Measurements from ENCODE around the gene CHN1.

Gene CHN1

DNA sequence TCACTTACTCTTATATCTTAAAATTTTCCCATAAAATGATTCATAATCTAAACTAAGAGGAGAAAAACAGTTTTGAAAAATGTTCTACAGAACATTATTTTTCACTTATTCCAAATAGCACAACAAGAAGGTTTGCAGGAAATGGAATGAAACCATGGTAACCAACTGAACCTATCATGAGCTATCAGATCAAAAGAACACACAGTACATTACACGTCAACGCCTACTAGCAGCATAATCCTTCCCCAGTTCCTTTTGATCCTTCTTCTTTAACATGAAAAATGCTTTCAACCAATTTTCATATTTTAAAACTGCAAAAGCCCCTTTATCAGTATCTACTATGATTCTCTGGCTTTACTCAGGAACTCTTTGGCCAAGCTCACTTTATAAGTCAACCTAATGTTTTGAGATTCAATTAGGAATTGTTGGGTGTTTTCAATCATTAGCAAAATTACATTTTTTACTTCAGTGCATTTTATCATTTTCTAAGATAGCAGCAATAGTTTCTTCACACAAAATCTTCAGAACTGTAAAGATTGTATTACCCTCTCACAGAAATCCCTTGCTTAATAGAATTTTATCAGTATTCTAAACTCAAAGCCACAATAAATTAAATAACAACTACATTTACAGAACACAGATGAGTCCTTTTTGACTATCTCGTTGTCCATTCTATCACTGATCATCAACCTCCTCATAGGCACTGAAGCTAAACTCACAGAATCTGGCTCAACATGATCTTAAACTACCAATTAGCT is 102.5 kb downstream of the CHN1 start:
- no peaks in the 10 kb centered on the region for H3K36me3 Mint-ChIP-seq (ENCODE audit: low read depth)
- H3K4me3 Mint-ChIP-seq: no peak overlapping the region
- no peaks in the 10 kb centered on the region for H3K9me3 Mint-ChIP-seq
- peak overlapping the region; percentile 24 for H3K27ac Mint-ChIP-seq
- peaks cover 29% of the 10 kb centered on the region for H3K4me1 Mint-ChIP-seq (ENCODE audit: low read depth)
- DNase-seq: no peak
- no peaks in the 10 kb centered on the region for H3K27me3 Mint-ChIP-seq

GRCh38 chr2:174901075-174901474 is 104.1 kb downstream of the CHN1 start:
- Mint-ChIP-seq H3K27ac (peak overlapping the region; percentile 29), H3K27me3 (no peaks in the 10 kb centered on the region), H3K36me3 (ENCODE audit: low read depth) (no peaks in the 10 kb centered on the region), H3K9me3 (no peaks in the 10 kb centered on the region), H3K4me3 (peak overlapping the region; percentile 24), H3K4me1 (ENCODE audit: low read depth) (peaks cover 29% of the 10 kb centered on the region)
- DNase-seq: no peak

- Mint-ChIP-seq H3K36me3 (ENCODE audit: low read depth) (no peaks in the 10 kb centered on the region), H3K4me1 (ENCODE audit: low read depth) (peaks cover 25% of the 10 kb centered on the region), H3K9me3 (no peaks in the 10 kb centered on the region), H3K27ac (no peak overlapping the region), H3K27me3 (no peaks in the 10 kb centered on the region), H3K4me3 (no peak overlapping the region)
- DNase-seq: no peak
Observed at GRCh38 chr2:174897286-174897685, 107.9 kb downstream of the CHN1 start.

DNA sequence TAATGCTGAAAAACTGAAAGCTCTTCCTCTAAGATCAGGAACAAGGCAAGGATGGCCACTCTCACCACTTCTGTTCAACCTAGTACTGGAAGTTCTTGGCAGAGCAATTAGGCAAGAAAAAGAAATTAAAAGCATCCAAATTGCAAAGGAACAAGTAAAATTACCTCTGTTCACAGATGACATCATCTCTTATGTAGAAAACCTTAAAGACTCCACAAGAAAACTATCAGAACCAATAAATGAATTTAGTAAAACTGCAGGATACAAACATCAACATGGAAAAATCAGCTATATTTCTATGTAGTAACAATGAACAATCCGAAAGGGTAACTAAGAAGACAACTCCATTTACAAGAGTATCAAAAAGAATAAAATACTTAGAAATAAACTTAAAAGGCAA is 112.2 kb downstream of the CHN1 start:
- Mint-ChIP-seq H3K4me3 (no peak overlapping the region), H3K27me3 (no peaks in the 10 kb centered on the region), H3K36me3 (ENCODE audit: low read depth) (no peaks in the 10 kb centered on the region), H3K27ac (no peak overlapping the region), H3K4me1 (ENCODE audit: low read depth) (peaks cover 8% of the 10 kb centered on the region), H3K9me3 (no peaks in the 10 kb centered on the region)
- no peak for DNase-seq

GRCh38 chr2:174892546-174892945 is 112.6 kb downstream of the CHN1 start:
- no peaks in the 10 kb centered on the region for H3K9me3 Mint-ChIP-seq
- H3K27ac Mint-ChIP-seq: no peak overlapping the region
- no peak overlapping the region for H3K4me3 Mint-ChIP-seq
- H3K27me3 Mint-ChIP-seq: no peaks in the 10 kb centered on the region
- no peaks in the 10 kb centered on the region for H3K36me3 Mint-ChIP-seq (ENCODE audit: low read depth)
- DNase-seq: no peak
- peaks cover 8% of the 10 kb centered on the region for H3K4me1 Mint-ChIP-seq (ENCODE audit: low read depth)

- Mint-ChIP-seq H3K27me3 (no peaks in the 10 kb centered on the region), H3K9me3 (no peaks in the 10 kb centered on the region), H3K27ac (no peak overlapping the region), H3K4me1 (ENCODE audit: low read depth) (peaks cover 8% of the 10 kb centered on the region), H3K36me3 (ENCODE audit: low read depth) (no peaks in the 10 kb centered on the region), H3K4me3 (no peak overlapping the region)
- DNase-seq: no peak
Observed at GRCh38 chr2:174888646-174889271, 116.4 kb downstream of the CHN1 start.

DNA sequence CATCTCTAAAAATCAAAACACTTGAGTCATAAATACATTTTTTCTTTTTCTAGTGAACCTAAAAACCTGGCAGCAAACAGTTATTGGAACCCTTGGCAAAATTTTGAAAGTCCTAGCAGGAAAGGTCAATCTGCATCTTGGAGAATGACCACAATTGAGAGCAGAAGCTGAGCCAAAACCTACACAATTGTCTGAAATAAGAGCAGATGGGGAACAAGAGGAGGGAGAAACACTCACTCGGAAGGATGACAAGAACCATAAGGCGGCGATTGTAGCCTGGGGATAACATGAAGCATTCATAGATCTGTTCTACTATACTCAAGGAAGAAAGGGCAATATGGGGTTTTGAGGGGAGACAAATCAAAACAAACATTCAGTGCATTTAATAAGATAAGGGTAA is 117.0 kb downstream of the CHN1 start:
- no peak overlapping the region for H3K4me3 Mint-ChIP-seq
- H3K36me3 Mint-ChIP-seq (ENCODE audit: low read depth): no peaks in the 10 kb centered on the region
- H3K27me3 Mint-ChIP-seq: no peaks in the 10 kb centered on the region
- H3K27ac Mint-ChIP-seq: no peak overlapping the region
- H3K4me1 Mint-ChIP-seq (ENCODE audit: low read depth): peaks cover 8% of the 10 kb centered on the region
- no peak for DNase-seq
- H3K9me3 Mint-ChIP-seq: no peaks in the 10 kb centered on the region

DNA sequence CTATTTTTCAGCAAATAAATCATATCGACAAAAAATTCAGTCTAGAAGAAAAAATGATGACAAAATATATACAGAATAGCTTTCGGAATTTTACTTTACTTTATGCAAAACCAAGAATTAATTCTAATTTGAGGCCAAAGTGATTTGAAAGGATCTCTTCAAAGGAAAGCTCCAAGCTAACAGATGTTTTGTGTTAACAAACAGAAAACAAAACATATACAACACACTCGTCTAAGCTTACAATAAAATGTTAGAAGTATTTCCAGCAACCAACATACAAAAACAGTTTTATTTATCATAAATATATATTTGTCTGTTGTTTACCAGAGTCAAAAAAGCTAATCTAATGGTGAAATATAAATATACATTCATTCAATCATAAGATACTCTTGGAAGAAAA is 122.8 kb downstream of the CHN1 start:
- Mint-ChIP-seq H3K4me3 (no peak overlapping the region), H3K27ac (no peak overlapping the region), H3K9me3 (no peaks in the 10 kb centered on the region), H3K36me3 (ENCODE audit: low read depth) (no peaks in the 10 kb centered on the region), H3K27me3 (no peaks in the 10 kb centered on the region), H3K4me1 (ENCODE audit: low read depth) (no peaks in the 10 kb centered on the region)
- no peak for DNase-seq

DNA sequence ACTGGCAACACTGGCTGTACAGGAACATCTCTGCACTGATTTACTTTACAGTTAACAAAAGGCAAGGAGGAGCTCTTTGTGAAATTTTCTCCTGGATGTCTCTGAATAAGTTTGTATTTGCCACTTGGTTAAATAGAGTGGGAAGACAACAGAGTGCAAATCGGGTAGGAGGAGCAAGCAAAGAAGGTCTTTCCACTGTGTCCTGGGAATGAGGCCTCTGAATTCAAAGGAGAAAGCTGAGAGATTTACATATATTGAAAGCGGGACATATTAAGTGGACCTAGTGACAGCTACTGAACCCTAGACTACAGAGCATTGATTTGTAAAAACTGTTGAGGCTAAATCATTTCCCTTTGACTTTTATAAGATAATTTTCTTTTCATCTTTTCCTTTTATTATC is 123.5 kb downstream of the CHN1 start:
- H3K4me1 Mint-ChIP-seq (ENCODE audit: low read depth): no peaks in the 10 kb centered on the region
- H3K27me3 Mint-ChIP-seq: no peaks in the 10 kb centered on the region
- no peak for DNase-seq
- H3K9me3 Mint-ChIP-seq: no peaks in the 10 kb centered on the region
- H3K36me3 Mint-ChIP-seq (ENCODE audit: low read depth): no peaks in the 10 kb centered on the region
- H3K4me3 Mint-ChIP-seq: no peak overlapping the region
- H3K27ac Mint-ChIP-seq: no peak overlapping the region

DNA sequence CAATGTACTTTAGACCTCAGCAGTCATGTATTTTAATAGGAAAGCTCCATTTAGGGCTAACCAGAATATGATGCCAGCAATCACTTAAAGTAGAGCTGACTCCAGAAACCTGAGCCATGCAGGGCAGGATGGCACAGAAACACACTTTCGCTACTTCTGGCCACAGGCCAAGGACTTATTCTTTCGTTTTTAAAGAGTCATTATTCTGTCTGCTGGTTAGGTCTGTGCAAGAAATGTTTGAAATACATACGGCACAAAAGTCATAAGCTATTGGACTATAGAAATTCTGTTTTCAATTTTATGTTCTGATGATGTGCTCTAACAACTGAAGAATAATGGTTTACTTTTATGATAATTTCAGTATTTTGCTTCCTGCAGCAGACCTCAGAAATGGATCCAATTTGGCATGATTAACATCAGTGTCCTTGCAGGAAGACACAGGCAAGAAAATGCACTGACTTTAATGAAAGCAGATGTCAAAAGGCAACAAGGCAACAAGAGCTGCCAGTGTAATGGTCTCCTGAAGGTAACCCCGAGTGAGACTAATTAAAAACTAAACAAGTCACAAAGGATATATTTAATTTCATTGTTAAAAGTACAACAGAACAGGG is 126.5 kb downstream of the CHN1 start:
- no peak for DNase-seq
- no peaks in the 10 kb centered on the region for H3K4me1 Mint-ChIP-seq (ENCODE audit: low read depth)
- H3K27ac Mint-ChIP-seq: no peak overlapping the region
- no peak overlapping the region for H3K4me3 Mint-ChIP-seq
- no peaks in the 10 kb centered on the region for H3K27me3 Mint-ChIP-seq
- H3K9me3 Mint-ChIP-seq: no peaks in the 10 kb centered on the region
- H3K36me3 Mint-ChIP-seq (ENCODE audit: low read depth): no peaks in the 10 kb centered on the region

DNA sequence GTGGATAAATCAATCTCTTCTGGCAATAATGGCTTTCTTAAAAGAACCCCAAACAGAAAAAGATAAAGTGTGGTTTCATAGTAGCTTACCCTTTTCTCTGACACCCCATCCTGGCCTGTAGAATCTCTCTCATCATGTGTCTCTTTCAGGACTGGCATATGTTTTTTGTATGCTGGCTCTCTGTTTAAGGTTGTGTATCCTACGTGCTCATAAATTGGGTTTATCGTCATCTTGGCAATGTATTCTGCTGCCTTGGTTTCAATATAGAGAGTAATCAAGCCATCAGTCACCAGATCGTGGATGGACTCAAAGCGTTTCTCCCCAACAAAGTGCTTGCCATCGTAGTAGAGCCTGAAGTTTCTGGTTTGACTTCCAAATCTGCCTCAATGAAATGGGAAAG is 127.4 kb downstream of the CHN1 start:
- no peaks in the 10 kb centered on the region for H3K36me3 Mint-ChIP-seq (ENCODE audit: low read depth)
- H3K27ac Mint-ChIP-seq: no peak overlapping the region
- H3K4me3 Mint-ChIP-seq: no peak overlapping the region
- H3K9me3 Mint-ChIP-seq: no peaks in the 10 kb centered on the region
- no peak for DNase-seq
- H3K27me3 Mint-ChIP-seq: no peaks in the 10 kb centered on the region
- H3K4me1 Mint-ChIP-seq (ENCODE audit: low read depth): no peaks in the 10 kb centered on the region

- Mint-ChIP-seq H3K4me1 (ENCODE audit: low read depth) (no peaks in the 10 kb centered on the region), H3K27ac (no peak overlapping the region), H3K36me3 (ENCODE audit: low read depth) (no peaks in the 10 kb centered on the region), H3K27me3 (no peaks in the 10 kb centered on the region), H3K4me3 (no peak overlapping the region), H3K9me3 (no peaks in the 10 kb centered on the region)
- DNase-seq: no peak
Observed at GRCh38 chr2:174877301-174877700, 127.9 kb downstream of the CHN1 start.

GRCh38 chr2:174874085-174874484 is 131.1 kb downstream of the CHN1 start:
- Mint-ChIP-seq H3K27ac (no peak overlapping the region), H3K9me3 (no peaks in the 10 kb centered on the region), H3K4me1 (ENCODE audit: low read depth) (no peaks in the 10 kb centered on the region), H3K4me3 (no peak overlapping the region), H3K27me3 (no peaks in the 10 kb centered on the region), H3K36me3 (ENCODE audit: low read depth) (no peaks in the 10 kb centered on the region)
- no peak for DNase-seq

DNA sequence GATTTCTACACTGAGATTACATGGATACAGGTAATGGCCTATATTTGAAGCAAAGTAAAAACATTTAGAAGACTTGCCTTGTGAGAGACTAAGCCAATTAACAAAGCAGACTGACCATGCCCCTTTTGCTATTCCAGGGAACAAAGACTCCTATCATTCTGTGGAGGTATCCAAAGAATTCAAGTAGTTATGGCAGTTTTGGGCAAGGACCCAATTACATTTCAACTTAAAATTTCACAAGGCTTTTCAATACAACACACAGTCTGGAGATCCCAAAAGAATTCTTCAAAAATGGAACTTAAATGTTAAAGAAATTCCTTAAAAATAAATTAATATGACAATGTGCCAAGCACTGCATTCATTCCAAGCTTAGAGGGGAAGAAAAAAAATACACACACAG is 131.7 kb downstream of the CHN1 start:
- Mint-ChIP-seq H3K27ac (no peak overlapping the region), H3K4me3 (no peak overlapping the region), H3K36me3 (ENCODE audit: low read depth) (no peaks in the 10 kb centered on the region), H3K27me3 (no peaks in the 10 kb centered on the region), H3K9me3 (no peaks in the 10 kb centered on the region), H3K4me1 (ENCODE audit: low read depth) (no peaks in the 10 kb centered on the region)
- no peak for DNase-seq

DNA sequence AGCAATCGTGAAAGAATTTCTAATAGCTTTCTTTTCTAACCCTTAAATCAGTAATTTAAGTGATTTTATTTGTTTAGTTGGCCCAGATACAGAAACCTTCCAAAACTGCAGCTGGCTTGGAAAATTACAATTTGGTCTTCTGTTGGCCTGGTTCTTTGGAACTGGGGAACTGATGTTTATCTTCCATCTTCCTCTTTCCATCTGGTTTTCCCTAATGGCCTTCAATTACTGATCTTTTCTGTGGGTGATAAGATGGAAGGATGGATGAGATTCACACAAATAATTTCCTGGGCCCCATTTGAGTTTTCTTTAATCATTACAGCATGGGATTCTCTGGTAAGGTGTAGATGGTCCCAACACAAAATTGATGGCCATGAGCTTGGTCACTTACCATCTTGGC is 134.4 kb downstream of the CHN1 start:
- H3K4me3 Mint-ChIP-seq: no peak overlapping the region
- no peak for DNase-seq
- H3K36me3 Mint-ChIP-seq (ENCODE audit: low read depth): no peaks in the 10 kb centered on the region

More for the DNA sequence above, 134.4 kb downstream of the CHN1 start:
- Mint-ChIP-seq H3K4me1 (ENCODE audit: low read depth) (no peaks in the 10 kb centered on the region), H3K27ac (no peak overlapping the region), H3K27me3 (no peaks in the 10 kb centered on the region), H3K9me3 (no peaks in the 10 kb centered on the region)

All from activated T-cell treated with anti-CD3 and anti-CD28 coated beads, Interleukin-2, amount 50 U/mL, for 24 hours (primary cell).